ENCODE results near the gene NOS1AP.

The NOS1AP gene

DNA sequence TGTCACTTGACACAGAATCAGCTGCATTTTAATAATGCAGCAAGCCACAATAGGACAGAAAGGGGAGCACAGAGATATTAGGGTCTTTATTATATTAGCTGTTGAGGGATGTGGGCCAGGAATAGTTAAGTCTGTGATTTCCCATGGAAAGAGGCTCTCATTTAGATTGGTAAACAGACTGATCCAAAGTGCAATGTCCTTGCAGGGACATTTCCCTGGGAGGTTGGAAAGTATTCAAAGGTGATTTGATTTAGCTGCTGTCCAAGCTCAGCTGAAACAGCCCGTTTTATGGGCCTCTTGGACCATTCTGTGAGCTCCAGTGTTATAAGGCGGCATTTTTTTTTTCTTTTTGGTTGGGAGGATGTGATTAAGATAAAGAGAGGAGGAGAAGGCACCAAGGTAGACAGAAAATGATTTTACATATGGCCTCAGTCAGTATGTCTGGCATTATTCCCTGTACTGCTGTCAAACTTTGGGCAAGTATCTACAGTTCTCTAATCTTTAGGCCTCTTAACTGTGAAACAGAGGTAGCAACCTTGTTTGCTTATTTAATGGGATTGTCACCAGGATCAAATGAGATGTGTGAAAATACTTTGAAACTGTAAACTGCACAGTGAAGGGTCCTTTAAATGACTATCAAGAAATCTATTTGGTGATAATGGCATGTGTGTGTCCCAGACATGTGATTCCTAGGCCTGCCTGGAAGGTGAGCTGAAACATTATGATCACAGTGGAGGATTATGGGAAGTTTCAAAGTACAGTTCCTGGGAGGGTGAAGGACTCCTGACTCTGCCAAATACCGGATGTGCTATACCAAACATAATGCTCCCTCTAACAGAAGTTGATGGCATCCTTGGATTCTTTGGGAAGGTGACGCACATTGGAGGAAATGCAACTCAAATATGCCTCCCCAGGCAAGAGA is 62.2 kb downstream of the NOS1AP start:
- H3K4me1 ChIP-seq (ENCODE audit: control insufficient read depth, low read length) = no peaks in the 10 kb centered on the region
- no peak overlapping the region for H3K4me3 ChIP-seq (ENCODE audit: low read length)
- H3F3A ChIP-seq (ENCODE audit: control insufficient read depth, insufficient read depth) = no peaks in the 10 kb centered on the region
- H3K9me3 ChIP-seq (ENCODE audit: control insufficient read depth, insufficient read depth, low read length) = no peaks in the 10 kb centered on the region
- H3K9me2 ChIP-seq (replicated peaks; ENCODE audit: control insufficient read depth, low read length) = no peaks in the 10 kb centered on the region
- H3K27me3 ChIP-seq (ENCODE audit: control insufficient read depth, low read length) = peaks cover 44% of the 10 kb centered on the region
- no peak overlapping the region for H3K4me2 ChIP-seq (ENCODE audit: low read length)
- H3K27ac ChIP-seq (ENCODE audit: low read depth, low read length) = no peak overlapping the region
- H4K20me1 ChIP-seq (ENCODE audit: control insufficient read depth, insufficient read depth, low read depth, low read length) = no peaks in the 10 kb centered on the region
- H3K36me3 ChIP-seq (ENCODE audit: control insufficient read depth, low read length) = no peaks in the 10 kb centered on the region
- no peaks in the 10 kb centered on the region for H3K79me2 ChIP-seq (ENCODE audit: control insufficient read depth, low read length)
- TF ChIP-seq CTCF (IDR thresholded peaks at IDR 0.05; ENCODE audit: low read depth, low read length, poor library complexity, severe bottlenecking) (no peak), EZH2phosphoT487 (IDR thresholded peaks at IDR 0.05; ENCODE audit: borderline replicate concordance, low read length) (no peak)

DNA sequence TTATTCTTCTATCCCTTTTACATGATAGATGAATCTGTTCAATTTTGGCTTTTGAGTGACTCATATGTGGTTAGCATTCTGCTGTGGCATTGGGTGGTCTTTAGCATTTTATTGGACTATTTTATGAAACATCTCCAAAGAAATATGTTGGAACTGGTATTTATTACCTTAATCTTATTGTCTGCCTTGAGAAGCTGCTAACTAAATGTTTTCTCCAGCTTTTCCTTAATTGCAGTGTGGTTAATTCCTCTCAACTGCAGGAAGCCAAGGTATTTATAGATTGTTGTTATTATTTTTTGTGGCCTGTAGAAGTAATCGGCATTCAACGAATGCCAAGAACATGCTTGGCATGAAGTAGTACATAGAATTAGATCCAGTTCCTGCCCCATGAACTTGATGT is 64.1 kb downstream of the NOS1AP start:
- Histone ChIP-seq H3K9me3 (ENCODE audit: control insufficient read depth, insufficient read depth, low read length) (no peaks in the 10 kb centered on the region), H3K36me3 (ENCODE audit: control insufficient read depth, low read length) (no peaks in the 10 kb centered on the region), H3K9me2 (replicated peaks; ENCODE audit: control insufficient read depth, low read length) (no peaks in the 10 kb centered on the region), H3F3A (ENCODE audit: control insufficient read depth, insufficient read depth) (no peaks in the 10 kb centered on the region), H3K4me1 (ENCODE audit: control insufficient read depth, low read length) (no peaks in the 10 kb centered on the region), H3K79me2 (ENCODE audit: control insufficient read depth, low read length) (no peaks in the 10 kb centered on the region), H3K27me3 (ENCODE audit: control insufficient read depth, low read length) (peaks cover 49% of the 10 kb centered on the region), H4K20me1 (ENCODE audit: control insufficient read depth, insufficient read depth, low read depth, low read length) (no peaks in the 10 kb centered on the region), H3K27ac (ENCODE audit: low read depth, low read length) (no peak overlapping the region), H3K4me3 (ENCODE audit: low read length) (no peak overlapping the region), H3K4me2 (ENCODE audit: low read length) (no peak overlapping the region)
- TF ChIP-seq CTCF (IDR thresholded peaks at IDR 0.05; ENCODE audit: low read depth, low read length, poor library complexity, severe bottlenecking) (no peak), EZH2phosphoT487 (IDR thresholded peaks at IDR 0.05; ENCODE audit: borderline replicate concordance, low read length) (no peak)

GRCh38 chr1:162134646-162135045 is 65.2 kb downstream of the NOS1AP start:
- no peak for TF ChIP-seq CTCF (IDR thresholded peaks at IDR 0.05; ENCODE audit: low read depth, low read length, poor library complexity, severe bottlenecking)
- no peak for TF ChIP-seq EZH2phosphoT487 (IDR thresholded peaks at IDR 0.05; ENCODE audit: borderline replicate concordance, low read length)
- H3K27me3 ChIP-seq (ENCODE audit: control insufficient read depth, low read length) = peaks cover 40% of the 10 kb centered on the region
- H3K4me1 ChIP-seq (ENCODE audit: control insufficient read depth, low read length) = no peaks in the 10 kb centered on the region
- no peaks in the 10 kb centered on the region for H3K36me3 ChIP-seq (ENCODE audit: control insufficient read depth, low read length)
- H3K4me2 ChIP-seq (ENCODE audit: low read length) = no peak overlapping the region
- H4K20me1 ChIP-seq (ENCODE audit: control insufficient read depth, insufficient read depth, low read depth, low read length) = no peaks in the 10 kb centered on the region
- H3F3A ChIP-seq (ENCODE audit: control insufficient read depth, insufficient read depth) = no peaks in the 10 kb centered on the region
- H3K9me2 ChIP-seq (replicated peaks; ENCODE audit: control insufficient read depth, low read length) = no peaks in the 10 kb centered on the region
- no peak overlapping the region for H3K4me3 ChIP-seq (ENCODE audit: low read length)
- H3K27ac ChIP-seq (ENCODE audit: low read depth, low read length) = no peak overlapping the region
- H3K79me2 ChIP-seq (ENCODE audit: control insufficient read depth, low read length) = no peaks in the 10 kb centered on the region
- no peaks in the 10 kb centered on the region for H3K9me3 ChIP-seq (ENCODE audit: control insufficient read depth, insufficient read depth, low read length)

Data from DOHH2 (cell line).